K562 (cell line): ENCODE measurements around the gene CDHR2. TPM values are rescaled to one million over a fixed set of nuclear protein-coding genes. Genes with fewer than 3 reads are reported as not detected.

Source experiments
- BCOR ChIP-seq: fragments of 450-650 bp; IDR thresholded peaks from 2 replicates; pipeline ENCODE4 v1.6.1; 2016
- CBFB ChIP-seq: sonication (generic); formaldehyde crosslinking; IDR thresholded peaks from 2 replicates; pipeline ENCODE4 v1.4.0; 2020; ENCODE audit warnings: mild to moderate bottlenecking, missing genetic modification reagents
- CREB1 ChIP-seq, 2 experiments: sonication (generic) in 1 of 2; formaldehyde crosslinking in 1 of 2; IDR thresholded peaks; 2 replicates each; pipeline versions ENCODE4 v1.6.1 to v1.8.0; 2012 to 2022; ENCODE audit warnings: inconsistent platforms in 1 of 2, mild to moderate bottlenecking in 1 of 2, missing genetic modification reagents in 1 of 2, moderate library complexity in 1 of 2
- MTA2 ChIP-seq: fragments of 450-650 bp; IDR thresholded peaks from 2 replicates; pipeline ENCODE4 v1.6.1; 2016; ENCODE audit warnings: low read depth
- PML ChIP-seq: IDR thresholded peaks from 2 replicates; pipeline ENCODE4 v1.6.1; 2012; ENCODE audit warnings: low read length, inconsistent platforms
- SRSF3 ChIP-seq: fragments of 200-400 bp; formaldehyde crosslinking; IDR thresholded peaks from 2 replicates; pipeline ENCODE4 v1.6.1; 2016; ENCODE audit warnings: mild to moderate bottlenecking, low read length, moderate library complexity; ENCODE audit not compliant: insufficient read depth
- ZC3H8 ChIP-seq: fragments of 450-650 bp; IDR thresholded peaks from 2 replicates; pipeline ENCODE4 v1.6.1; 2017
- ZNF12 ChIP-seq: sonication (generic); formaldehyde crosslinking; IDR thresholded peaks from 2 replicates; pipeline ENCODE4 v1.4.0; 2020; ENCODE audit warnings: mild to moderate bottlenecking, missing genetic modification reagents
- polyA plus RNA-seq, 8 experiments: library from polyadenylated mRNA; depleted of rRNA in 4 of 8; stranded (reverse) in 5 of 8; unstranded in 3 of 8; fragments of >200 nt; fragmentation: Nextera tagmentation in 2 of 8; fragmentation: Illumina TruSeq in 1 of 8; extraction: Ambion mirVana in 2 of 8; extraction: Trizol in 1 of 8; gene quantifications; 2 replicates each; pipeline versions ENCODE4 v1.2.1 to v1.2.3, GENCODE V29; 2011 to 2014; ENCODE audit warnings: inconsistent platforms in 1 of 8, missing spikeins in 1 of 8
- total RNA-seq, 7 experiments: library from RNA; depleted of rRNA in 6 of 7; stranded (reverse); fragments of >200 nt in 6 of 7; fragmentation: Illumina TruSeq in 2 of 7; extraction: Trizol in 2 of 7; gene quantifications; 2 replicates each; pipeline versions ENCODE4 v1.2.1 to v1.2.3, GENCODE V29; 2011 to 2021; ENCODE audit warnings: low replicate concordance in 1 of 7
- TF ChIP-seq, protein P1 (sequence below), 3 experiments: IDR thresholded peaks in 2 of 3; conservative IDR thresholded peaks in 1 of 3; 2 replicates each; pipeline ENCODE4 v1.5.1; 2011 to 2012; ENCODE audit warnings: low read length in 3 of 3, mild to moderate bottlenecking in 3 of 3, control low read depth in 2 of 3, improper control_type of control experiment in 1 of 3, inconsistent platforms in 1 of 3, low read depth in 1 of 3, mixed read lengths in 1 of 3, moderate library complexity in 1 of 3; ENCODE audit not compliant: insufficient read depth in 2 of 3
- TF ChIP-seq, protein P2 (sequence below): fragments of 200-800 bp; sonication (Bioruptor generic); IDR thresholded peaks from 2 replicates; pipeline ENCODE4 v1.6.1; 2016; ENCODE audit warnings: missing genetic modification characterization, missing compliant biosample characterization
- TF ChIP-seq, protein P3 (sequence below): sonication (generic); formaldehyde crosslinking; IDR thresholded peaks from 2 replicates; pipeline ENCODE4 v1.8.0; 2022; ENCODE audit warnings: mild to moderate bottlenecking, missing genetic modification reagents, borderline replicate concordance
- TF ChIP-seq, protein P4 (sequence below): fragments of 200-400 bp; formaldehyde crosslinking; IDR thresholded peaks from 2 replicates; pipeline ENCODE4 v1.6.1; 2017; ENCODE audit warnings: mild to moderate bottlenecking, low read depth, low read length, moderate library complexity
- TF ChIP-seq, protein P5 (sequence below): fragments of 450-650 bp; IDR thresholded peaks from 2 replicates; pipeline ENCODE4 v1.6.1; 2018; ENCODE audit warnings: mild to moderate bottlenecking, low read depth; ENCODE audit not compliant: partially characterized antibody

Gene CDHR2
- total and polyA plus RNA-seq, 9 of the 15 experiments (the other 6 are each of a cell fraction or from before 2014, with no cell fraction given), result 0.01 to 0.62 (median 0.09) TPM; not detected in 2

DNA sequence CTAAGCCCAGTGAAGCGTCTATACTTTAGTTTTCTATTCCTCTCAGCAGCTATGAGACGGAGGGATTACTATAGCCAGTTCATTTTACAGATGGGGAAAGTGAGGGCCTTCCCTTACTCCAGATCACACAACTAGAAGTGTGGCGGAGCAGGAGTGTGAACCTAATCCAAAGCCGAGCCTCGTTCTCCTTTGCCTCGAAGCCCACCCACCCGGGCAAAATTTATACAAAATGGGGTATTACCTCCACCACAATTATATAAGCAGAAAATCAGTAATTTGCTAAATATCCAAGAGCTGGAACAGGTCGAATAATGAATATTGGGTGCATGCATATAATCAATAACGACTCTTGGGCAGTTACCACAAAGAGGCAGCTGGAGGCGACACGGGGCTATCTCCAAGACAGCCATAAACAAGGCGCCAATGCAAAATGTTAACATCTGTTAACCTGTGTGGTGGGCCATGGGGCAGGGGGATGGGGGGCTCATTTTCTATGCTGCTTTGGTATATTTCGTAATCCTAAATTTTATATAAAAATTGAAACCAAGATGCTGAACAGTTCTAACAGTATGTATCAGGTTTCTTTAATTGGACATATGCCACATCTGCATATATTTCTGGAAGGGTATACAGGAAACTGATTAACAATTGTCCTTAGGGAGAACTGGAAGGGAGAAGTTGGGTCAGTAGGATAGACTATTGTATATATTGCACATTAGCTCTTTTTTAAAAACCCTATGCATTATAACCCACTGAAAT, 10.7 kb upstream of the CDHR2 start (continued):
- TF ChIP-seq, protein P1, sequence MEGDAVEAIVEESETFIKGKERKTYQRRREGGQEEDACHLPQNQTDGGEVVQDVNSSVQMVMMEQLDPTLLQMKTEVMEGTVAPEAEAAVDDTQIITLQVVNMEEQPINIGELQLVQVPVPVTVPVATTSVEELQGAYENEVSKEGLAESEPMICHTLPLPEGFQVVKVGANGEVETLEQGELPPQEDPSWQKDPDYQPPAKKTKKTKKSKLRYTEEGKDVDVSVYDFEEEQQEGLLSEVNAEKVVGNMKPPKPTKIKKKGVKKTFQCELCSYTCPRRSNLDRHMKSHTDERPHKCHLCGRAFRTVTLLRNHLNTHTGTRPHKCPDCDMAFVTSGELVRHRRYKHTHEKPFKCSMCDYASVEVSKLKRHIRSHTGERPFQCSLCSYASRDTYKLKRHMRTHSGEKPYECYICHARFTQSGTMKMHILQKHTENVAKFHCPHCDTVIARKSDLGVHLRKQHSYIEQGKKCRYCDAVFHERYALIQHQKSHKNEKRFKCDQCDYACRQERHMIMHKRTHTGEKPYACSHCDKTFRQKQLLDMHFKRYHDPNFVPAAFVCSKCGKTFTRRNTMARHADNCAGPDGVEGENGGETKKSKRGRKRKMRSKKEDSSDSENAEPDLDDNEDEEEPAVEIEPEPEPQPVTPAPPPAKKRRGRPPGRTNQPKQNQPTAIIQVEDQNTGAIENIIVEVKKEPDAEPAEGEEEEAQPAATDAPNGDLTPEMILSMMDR (IDR thresholded peaks at IDR 0.05 in 2 of 3, conservative IDR thresholded peaks at IDR 0.05 in 1 of 3; ENCODE audit: insufficient read depth in 2 of 3, low read depth in 1 of 3, low read length in 3 of 3), result peak; percentile 24 to 36 (median 24); a peak in 2 of 6 replicates
- TF ChIP-seq PML, result peak; percentile 4; the same call in 1 of the 2 replicates
- no peak for TF ChIP-seq CREB1 (IDR thresholded peaks at IDR 0.05)
- no peak for TF ChIP-seq CREB1 (CRISPR knock-in tag; IDR thresholded peaks at IDR 0.05)
- TF ChIP-seq, protein P2, sequence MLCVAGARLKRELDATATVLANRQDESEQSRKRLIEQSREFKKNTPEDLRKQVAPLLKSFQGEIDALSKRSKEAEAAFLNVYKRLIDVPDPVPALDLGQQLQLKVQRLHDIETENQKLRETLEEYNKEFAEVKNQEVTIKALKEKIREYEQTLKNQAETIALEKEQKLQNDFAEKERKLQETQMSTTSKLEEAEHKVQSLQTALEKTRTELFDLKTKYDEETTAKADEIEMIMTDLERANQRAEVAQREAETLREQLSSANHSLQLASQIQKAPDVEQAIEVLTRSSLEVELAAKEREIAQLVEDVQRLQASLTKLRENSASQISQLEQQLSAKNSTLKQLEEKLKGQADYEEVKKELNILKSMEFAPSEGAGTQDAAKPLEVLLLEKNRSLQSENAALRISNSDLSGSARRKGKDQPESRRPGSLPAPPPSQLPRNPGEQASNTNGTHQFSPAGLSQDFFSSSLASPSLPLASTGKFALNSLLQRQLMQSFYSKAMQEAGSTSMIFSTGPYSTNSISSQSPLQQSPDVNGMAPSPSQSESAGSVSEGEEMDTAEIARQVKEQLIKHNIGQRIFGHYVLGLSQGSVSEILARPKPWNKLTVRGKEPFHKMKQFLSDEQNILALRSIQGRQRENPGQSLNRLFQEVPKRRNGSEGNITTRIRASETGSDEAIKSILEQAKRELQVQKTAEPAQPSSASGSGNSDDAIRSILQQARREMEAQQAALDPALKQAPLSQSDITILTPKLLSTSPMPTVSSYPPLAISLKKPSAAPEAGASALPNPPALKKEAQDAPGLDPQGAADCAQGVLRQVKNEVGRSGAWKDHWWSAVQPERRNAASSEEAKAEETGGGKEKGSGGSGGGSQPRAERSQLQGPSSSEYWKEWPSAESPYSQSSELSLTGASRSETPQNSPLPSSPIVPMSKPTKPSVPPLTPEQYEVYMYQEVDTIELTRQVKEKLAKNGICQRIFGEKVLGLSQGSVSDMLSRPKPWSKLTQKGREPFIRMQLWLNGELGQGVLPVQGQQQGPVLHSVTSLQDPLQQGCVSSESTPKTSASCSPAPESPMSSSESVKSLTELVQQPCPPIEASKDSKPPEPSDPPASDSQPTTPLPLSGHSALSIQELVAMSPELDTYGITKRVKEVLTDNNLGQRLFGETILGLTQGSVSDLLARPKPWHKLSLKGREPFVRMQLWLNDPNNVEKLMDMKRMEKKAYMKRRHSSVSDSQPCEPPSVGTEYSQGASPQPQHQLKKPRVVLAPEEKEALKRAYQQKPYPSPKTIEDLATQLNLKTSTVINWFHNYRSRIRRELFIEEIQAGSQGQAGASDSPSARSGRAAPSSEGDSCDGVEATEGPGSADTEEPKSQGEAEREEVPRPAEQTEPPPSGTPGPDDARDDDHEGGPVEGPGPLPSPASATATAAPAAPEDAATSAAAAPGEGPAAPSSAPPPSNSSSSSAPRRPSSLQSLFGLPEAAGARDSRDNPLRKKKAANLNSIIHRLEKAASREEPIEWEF (CRISPR knock-in tag), result peak; percentile 77; the same call in 1 of the 2 replicates
- TF ChIP-seq, protein P3, sequence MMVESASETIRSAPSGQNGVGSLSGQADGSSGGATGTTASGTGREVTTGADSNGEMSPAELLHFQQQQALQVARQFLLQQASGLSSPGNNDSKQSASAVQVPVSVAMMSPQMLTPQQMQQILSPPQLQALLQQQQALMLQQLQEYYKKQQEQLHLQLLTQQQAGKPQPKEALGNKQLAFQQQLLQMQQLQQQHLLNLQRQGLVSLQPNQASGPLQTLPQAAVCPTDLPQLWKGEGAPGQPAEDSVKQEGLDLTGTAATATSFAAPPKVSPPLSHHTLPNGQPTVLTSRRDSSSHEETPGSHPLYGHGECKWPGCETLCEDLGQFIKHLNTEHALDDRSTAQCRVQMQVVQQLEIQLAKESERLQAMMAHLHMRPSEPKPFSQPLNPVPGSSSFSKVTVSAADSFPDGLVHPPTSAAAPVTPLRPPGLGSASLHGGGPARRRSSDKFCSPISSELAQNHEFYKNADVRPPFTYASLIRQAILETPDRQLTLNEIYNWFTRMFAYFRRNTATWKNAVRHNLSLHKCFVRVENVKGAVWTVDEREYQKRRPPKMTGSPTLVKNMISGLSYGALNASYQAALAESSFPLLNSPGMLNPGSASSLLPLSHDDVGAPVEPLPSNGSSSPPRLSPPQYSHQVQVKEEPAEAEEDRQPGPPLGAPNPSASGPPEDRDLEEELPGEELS (CRISPR knock-in tag), result no peak
- TF ChIP-seq, protein P4, sequence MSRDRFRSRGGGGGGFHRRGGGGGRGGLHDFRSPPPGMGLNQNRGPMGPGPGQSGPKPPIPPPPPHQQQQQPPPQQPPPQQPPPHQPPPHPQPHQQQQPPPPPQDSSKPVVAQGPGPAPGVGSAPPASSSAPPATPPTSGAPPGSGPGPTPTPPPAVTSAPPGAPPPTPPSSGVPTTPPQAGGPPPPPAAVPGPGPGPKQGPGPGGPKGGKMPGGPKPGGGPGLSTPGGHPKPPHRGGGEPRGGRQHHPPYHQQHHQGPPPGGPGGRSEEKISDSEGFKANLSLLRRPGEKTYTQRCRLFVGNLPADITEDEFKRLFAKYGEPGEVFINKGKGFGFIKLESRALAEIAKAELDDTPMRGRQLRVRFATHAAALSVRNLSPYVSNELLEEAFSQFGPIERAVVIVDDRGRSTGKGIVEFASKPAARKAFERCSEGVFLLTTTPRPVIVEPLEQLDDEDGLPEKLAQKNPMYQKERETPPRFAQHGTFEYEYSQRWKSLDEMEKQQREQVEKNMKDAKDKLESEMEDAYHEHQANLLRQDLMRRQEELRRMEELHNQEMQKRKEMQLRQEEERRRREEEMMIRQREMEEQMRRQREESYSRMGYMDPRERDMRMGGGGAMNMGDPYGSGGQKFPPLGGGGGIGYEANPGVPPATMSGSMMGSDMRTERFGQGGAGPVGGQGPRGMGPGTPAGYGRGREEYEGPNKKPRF, result no peak
- TF ChIP-seq BCOR, result peak; percentile 35; the same call in 1 of the 2 replicates
- TF ChIP-seq, protein P5, sequence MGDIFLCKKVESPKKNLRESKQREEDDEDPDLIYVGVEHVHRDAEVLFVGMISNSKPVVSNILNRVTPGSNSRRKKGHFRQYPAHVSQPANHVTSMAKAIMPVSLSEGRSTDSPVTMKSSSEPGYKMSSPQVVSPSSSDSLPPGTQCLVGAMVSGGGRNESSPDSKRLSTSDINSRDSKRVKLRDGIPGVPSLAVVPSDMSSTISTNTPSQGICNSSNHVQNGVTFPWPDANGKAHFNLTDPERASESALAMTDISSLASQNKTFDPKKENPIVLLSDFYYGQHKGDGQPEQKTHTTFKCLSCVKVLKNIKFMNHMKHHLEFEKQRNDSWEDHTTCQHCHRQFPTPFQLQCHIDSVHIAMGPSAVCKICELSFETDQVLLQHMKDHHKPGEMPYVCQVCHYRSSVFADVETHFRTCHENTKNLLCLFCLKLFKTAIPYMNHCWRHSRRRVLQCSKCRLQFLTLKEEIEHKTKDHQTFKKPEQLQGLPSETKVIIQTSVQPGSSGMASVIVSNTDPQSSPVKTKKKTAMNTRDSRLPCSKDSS, result no peak
- TF ChIP-seq CBFB (CRISPR knock-in tag), result 0 out of 2 replicates have a peak, but pooled peaks have one; percentile 8
- peak; percentile 86; the same call in 1 of the 2 replicates for TF ChIP-seq ZNF12 (CRISPR knock-in tag)
- TF ChIP-seq ZC3H8, result no peak
- TF ChIP-seq SRSF3, result no peak
- TF ChIP-seq MTA2, result no peak
